CD14-positive monocyte (primary cell): ENCODE measurements around the gene SH3TC2. TPM values are rescaled to one million over a fixed set of nuclear protein-coding genes. Genes with fewer than 3 reads are reported as not detected.
"Not testable (repeated sequence)": the region's sequence is repeated elsewhere in the genome, so short reads cannot be mapped to it uniquely, and the experiment has no call there.

Experiments
- DNase-seq, 3 donors: peaks; one replicate each; pipeline ENCODE4 v3.0.0-alpha.2; 2011 to 2022
- H2AFZ ChIP-seq: 2 replicates; pipeline ENCODE4 v1.6.0; 2012; ENCODE audit warnings: mild to moderate bottlenecking, low read depth, low read length, inconsistent platforms; ENCODE audit not compliant: insufficient read depth, poor library complexity, severe bottlenecking
- H3K27ac ChIP-seq, 2 donors: 1 replicate in 1 of 2; 2 replicates in 1 of 2; pipeline ENCODE4 v1.5.1; 2012 to 2013; ENCODE audit warnings: low read length in 2 of 2, control low read depth in 1 of 2, inconsistent platforms in 1 of 2, low read depth in 1 of 2, mild to moderate bottlenecking in 1 of 2
- H3K27me3 ChIP-seq, 2 donors: one replicate each; pipeline versions ENCODE4 v1.6.0 to v1.6.1; 2011 to 2013; ENCODE audit warnings: low read length in 2 of 2; ENCODE audit not compliant: control insufficient read depth in 2 of 2, insufficient read depth in 2 of 2
- H3K36me3 ChIP-seq, 2 donors: replicated peaks in 1 of 2; 1 replicate in 1 of 2; 2 replicates in 1 of 2; pipeline versions ENCODE4 v1.5.1 to v1.6.1; 2012 to 2013; ENCODE audit warnings: low read length in 2 of 2, control low read depth in 1 of 2, inconsistent platforms in 1 of 2, mild to moderate bottlenecking in 1 of 2; ENCODE audit not compliant: insufficient read depth in 2 of 2, control insufficient read depth in 1 of 2
- H3K4me1 ChIP-seq, 2 donors: 1 replicate in 1 of 2; 2 replicates in 1 of 2; pipeline versions ENCODE4 v1.5.1 to v1.6.1; 2012 to 2013; ENCODE audit warnings: low read length in 2 of 2, control low read depth in 1 of 2, inconsistent platforms in 1 of 2, mild to moderate bottlenecking in 1 of 2, moderate library complexity in 1 of 2; ENCODE audit not compliant: insufficient read depth in 2 of 2, control insufficient read depth in 1 of 2
- H3K4me2 ChIP-seq: replicated peaks from 2 replicates; pipeline ENCODE3; 2012; ENCODE audit warnings: low read length, moderate library complexity, mild to moderate bottlenecking; ENCODE audit not compliant: poor library complexity, severe bottlenecking; ENCODE audit errors: extremely low read depth
- H3K4me3 ChIP-seq, 3 experiments: fragments of 200-600 bp in 1 of 3; sonication (generic) in 1 of 3; replicated peaks in 1 of 3; 1 replicate in 2 of 3; 2 replicates in 1 of 3; pipeline ENCODE4 v1.5.1; 2011 to 2013; ENCODE audit warnings: low read length in 3 of 3, mild to moderate bottlenecking in 3 of 3, control low read depth in 2 of 3, low read depth in 2 of 3, inconsistent platforms in 1 of 3, moderate library complexity in 1 of 3
- H3K79me2 ChIP-seq: 2 replicates; pipeline ENCODE4 v1.6.0; 2012; ENCODE audit warnings: mild to moderate bottlenecking, control low read depth, inconsistent platforms, low read length, moderate library complexity; ENCODE audit not compliant: insufficient read depth
- H3K9ac ChIP-seq: 2 replicates; pipeline ENCODE4 v1.6.0; 2017; ENCODE audit warnings: low read length, mild to moderate bottlenecking; ENCODE audit not compliant: insufficient read depth, poor library complexity, severe bottlenecking
- H3K9me3 ChIP-seq, 2 donors: replicated peaks in 1 of 2; 1 replicate in 1 of 2; 2 replicates in 1 of 2; pipeline versions ENCODE4 v1.5.1 to v1.6.1; 2012 to 2013; ENCODE audit warnings: low read length in 2 of 2, control low read depth in 1 of 2; ENCODE audit not compliant: control insufficient read depth in 1 of 2, insufficient read depth in 1 of 2
- H4K20me1 ChIP-seq: 2 replicates; pipeline ENCODE4 v1.6.0; 2012; ENCODE audit warnings: mild to moderate bottlenecking, low read length, control low read depth, moderate library complexity; ENCODE audit not compliant: insufficient read depth
- H3K27ac Mint-ChIP-seq, 7 donors: one replicate each; pipeline ENCODE4 v1.8.0; 2020; ENCODE audit warnings: mild to moderate bottlenecking in 7 of 7, mixed read lengths in 7 of 7, moderate library complexity in 6 of 7, inconsistent platforms in 2 of 7
- H3K27me3 Mint-ChIP-seq, 3 donors: one replicate each; pipeline ENCODE4 v1.8.0; 2021 to 2022; ENCODE audit warnings: low read depth in 3 of 3, mild to moderate bottlenecking in 3 of 3, mixed read lengths in 3 of 3, moderate library complexity in 3 of 3, inconsistent platforms in 1 of 3
- H3K36me3 Mint-ChIP-seq, 2 donors: one replicate each; pipeline ENCODE4 v1.8.0; 2020; ENCODE audit warnings: mixed read lengths in 2 of 2, inconsistent platforms in 1 of 2, mild to moderate bottlenecking in 1 of 2
- H3K4me1 Mint-ChIP-seq: one replicate; pipeline ENCODE4 v1.8.0; 2020; ENCODE audit warnings: mild to moderate bottlenecking, mixed read lengths
- H3K4me3 Mint-ChIP-seq, 2 donors: one replicate each; pipeline ENCODE4 v1.8.0; 2020; ENCODE audit warnings: mild to moderate bottlenecking in 2 of 2, mixed read lengths in 2 of 2, moderate library complexity in 1 of 2
- H3K9me3 Mint-ChIP-seq, 7 donors: one replicate each; pipeline ENCODE4 v1.8.0; 2020 to 2022; ENCODE audit warnings: mixed read lengths in 7 of 7, mild to moderate bottlenecking in 6 of 7, moderate library complexity in 6 of 7, inconsistent platforms in 2 of 7
- CTCF ChIP-seq: fragments of 200-600 bp; IDR thresholded peaks from one replicate; pipeline ENCODE4 v1.8.0; 2022; ENCODE audit warnings: antibody characterized with exemption, mild to moderate bottlenecking
- intact Hi-C, 2 donors: fragments of 100-400 bp; cut with micrococcal nuclease; formaldehyde crosslinking; loops; one replicate each; pipeline versions ENCODE4 v1.15.0 to v1.15.1; 2023
- polyA plus RNA-seq, 3 donors: library from polyadenylated mRNA; depleted of rRNA in 1 of 3; unstranded in 2 of 3; stranded (reverse) in 1 of 3; fragments of 300-500 nt in 2 of 3; fragments of >200 nt in 1 of 3; fragmentation: Illumina TruSeq in 2 of 3; gene quantifications; 1 replicate in 2 of 3; 2 replicates in 1 of 3; pipeline ENCODE4 v1.2.3, GENCODE V29; 2012 to 2021

Gene SH3TC2
- polyA plus RNA-seq, 3 donors, result 0.01 to 0.30 (median 0.14) TPM

GRCh38 chr5:149079883-149080282 is 17.0 kb upstream of the SH3TC2 start:
- Mint-ChIP-seq H3K27ac (no peak overlapping the region), H3K4me3 (no peak overlapping the region)

GRCh38 chr5:149074071-149074470 is 11.2 kb upstream of the SH3TC2 start:
- H3K4me1 ChIP-seq, H3K27me3 ChIP-seq, H4K20me1 ChIP-seq, H3K36me3 ChIP-seq, H3K9me3 Mint-ChIP-seq, H2AFZ ChIP-seq, H3K4me2 ChIP-seq, H3K36me3 Mint-ChIP-seq, H3K9me3 ChIP-seq, H3K4me3 ChIP-seq, H3K79me2 ChIP-seq, H3K27ac ChIP-seq, H3K27me3 Mint-ChIP-seq, H3K4me3 Mint-ChIP-seq, DNase-seq, H3K9ac ChIP-seq, intact Hi-C loops: not testable (repeated sequence)
- Mint-ChIP-seq H3K4me1 (peaks cover 15% of the 10 kb centered on the region), H3K27ac (peak overlapping the region in 1 of 7 donors; percentile 31)

More at GRCh38 chr5:149079883-149080282, 17.0 kb upstream of the SH3TC2 start:
- H3K79me2 ChIP-seq, result no peaks in the 10 kb centered on the region
- no peaks in the 10 kb centered on the region for H3K9me3 ChIP-seq
- H3K4me1 Mint-ChIP-seq, result no peaks in the 10 kb centered on the region
- no peak for DNase-seq
- H3K4me2 ChIP-seq, result no peak overlapping the region
- H3K27me3 Mint-ChIP-seq, result peaks cover 0 to 2% (median 0%) of the 10 kb centered on the region in 3 donors
- H3K9me3 Mint-ChIP-seq, result peaks cover 0 to 6% (median 0%) of the 10 kb centered on the region in 7 donors
- H3K36me3 Mint-ChIP-seq, result peaks cover 0 to 2% of the 10 kb centered on the region in 2 donors
- intact Hi-C loops, result no loop called here
- H3K27ac ChIP-seq, result no peak overlapping the region
- H3K9ac ChIP-seq, result no peak overlapping the region
- H4K20me1 ChIP-seq, result no peaks in the 10 kb centered on the region
- no peak for TF ChIP-seq CTCF
- no peak overlapping the region for H2AFZ ChIP-seq
- H3K4me1 ChIP-seq, result no peaks in the 10 kb centered on the region
- H3K36me3 ChIP-seq, result no peaks in the 10 kb centered on the region
- H3K27me3 ChIP-seq, result no peaks in the 10 kb centered on the region
- H3K4me3 ChIP-seq, result no peak overlapping the region
